Activated CD8-positive, alpha-beta T cell treated with anti-CD3 and anti-CD28 coated beads, Interleukin-2, amount 10 ng/mL, durations not matched to agents 7 days and 5 days (primary cell): Measurements from ENCODE around the gene SKP2. TPM values are rescaled to one million over a fixed set of nuclear protein-coding genes. Genes with fewer than 3 reads are reported as not detected.
"Not testable (repeated sequence)": the region's sequence is repeated elsewhere in the genome, so short reads cannot be mapped to it uniquely, and the experiment has no call there.

Experiments
- ATAC-seq: fragments of 150-1000 bp; cut with Tn5 transposase; one replicate; pipeline ENCODE4 v1.10.0; 2021; ENCODE audit warnings: moderate library complexity
- CTCF ChIA-PET: fragments of 350-600 bp; sonication (Branson Sonifier 250); formaldehyde crosslinking; loops from one replicate; lab custom pipeline; 2021; ENCODE audit warnings: antibody characterized with exemption; lab: Charles Lee
- POLR2A ChIA-PET: fragments of 350-600 bp; sonication (Branson Sonifier 250); formaldehyde crosslinking; loops from one replicate; lab custom pipeline; 2021; ENCODE audit warnings: antibody characterized with exemption; lab: Charles Lee
- DNase-seq: peaks from one replicate; pipeline ENCODE4 v3.0.0-alpha.2; 2020
- H3K27ac Mint-ChIP-seq: one replicate; pipeline ENCODE4 v1.8.0; 2021; ENCODE audit warnings: mild to moderate bottlenecking, mixed read lengths
- H3K27me3 Mint-ChIP-seq: one replicate; pipeline ENCODE4 v1.8.0; 2021; ENCODE audit warnings: low read depth, mixed read lengths
- H3K36me3 Mint-ChIP-seq: one replicate; pipeline ENCODE4 v1.8.0; 2021; ENCODE audit warnings: low read depth, mixed read lengths
- H3K4me1 Mint-ChIP-seq: one replicate; pipeline ENCODE4 v1.8.0; 2021; ENCODE audit warnings: low read depth, mixed read lengths
- H3K4me3 Mint-ChIP-seq: one replicate; pipeline ENCODE4 v1.8.0; 2021; ENCODE audit warnings: mild to moderate bottlenecking, mixed read lengths
- H3K9me3 Mint-ChIP-seq: one replicate; pipeline ENCODE4 v1.8.0; 2022; ENCODE audit warnings: mixed read lengths; ENCODE audit not compliant: insufficient read depth
- total RNA-seq, 2 experiments: library from RNA; stranded (reverse); gene quantifications; one replicate each; pipeline ENCODE4 v1.2.3, GENCODE V29; 2021

The SKP2 gene
- 10 to 100 TPM; 54.6 to 61.4 TPM for total RNA-seq

DNA sequence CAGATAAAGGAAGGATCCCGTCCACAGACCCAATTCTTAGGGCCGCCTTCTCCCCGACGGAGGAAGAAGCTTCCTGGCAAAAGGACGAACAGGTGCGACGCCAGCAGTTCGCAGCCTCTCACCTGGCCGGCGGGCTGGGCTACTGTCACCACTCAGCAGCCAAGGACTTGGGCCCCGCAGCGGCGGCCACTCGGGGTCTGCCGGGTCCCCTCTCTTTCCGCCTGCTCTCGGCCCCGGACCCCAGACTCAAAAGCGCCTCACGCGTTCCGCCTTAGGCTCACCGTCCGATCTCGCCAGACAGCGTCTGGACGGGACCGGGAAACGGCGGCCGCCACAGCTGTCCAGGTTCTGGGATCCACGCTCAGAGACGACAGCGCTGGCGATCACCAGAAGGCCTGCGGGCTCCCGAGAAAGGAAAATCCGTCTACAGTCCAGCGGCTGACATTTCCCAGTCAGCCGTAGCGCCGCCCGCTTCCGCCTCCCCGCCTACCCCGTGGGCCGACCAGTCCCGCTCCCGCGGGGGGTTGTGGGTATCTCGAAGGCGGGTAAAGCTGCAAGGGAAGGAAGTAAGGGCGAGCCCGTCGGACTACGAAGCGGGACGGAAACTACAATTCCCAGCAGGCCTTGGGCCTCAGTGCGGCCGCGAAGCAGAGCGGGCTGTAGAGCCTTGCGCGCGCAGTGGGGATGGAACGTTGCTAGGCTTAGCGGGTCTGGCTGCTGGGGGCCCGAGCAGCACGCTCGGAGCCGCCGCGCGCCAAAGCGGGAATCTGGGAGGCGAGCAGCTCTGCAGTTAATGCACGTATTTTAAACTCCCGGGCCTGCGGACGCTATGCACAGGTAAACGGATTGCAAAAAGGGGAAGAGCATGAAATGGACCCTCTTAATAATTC lies at the start of gene SKP2, which contains the start of gene LMBRD2:
TSS of gene SKP2 (plus strand) at position 678 of the 890 bp plus-strand sequence. CDS start at position 830, 152 bp downstream.
TSS of gene LMBRD2 (minus strand) at position 454 of the 890 bp plus-strand sequence. CDS start 8,538 bp downstream, outside the sequence.
- CTCF ChIA-PET: interaction anchor here (0.8 to 3.3 kb wide), 8 partner anchors 10 to 548 kb away, joined by 3 to 19 read pairs (median 4); partner anchors contain the start of gene NADK2
- H3K4me3 Mint-ChIP-seq: peak within 1 kb of the TSS; percentile 93
- H3K36me3 Mint-ChIP-seq: peaks cover 55% of the 10 kb centered on the region
- POLR2A ChIA-PET: interaction anchor here (0.6 to 2.4 kb wide), 12 partner anchors 9 to 1223 kb away, joined by 3 to 27 read pairs (median 3); partner anchors contain the start of genes DNAJC21, NADK2, NIPBL and NUP155
- ATAC-seq (peak; percentile 98), DNase-seq (peak; percentile 99)
- H3K27ac Mint-ChIP-seq: peak within 1 kb of the TSS; percentile 83
- H3K9me3 Mint-ChIP-seq: no peaks in the 10 kb centered on the region
- peaks cover 54% of the 10 kb centered on the region for H3K4me1 Mint-ChIP-seq
- no peaks in the 10 kb centered on the region for H3K27me3 Mint-ChIP-seq

DNA sequence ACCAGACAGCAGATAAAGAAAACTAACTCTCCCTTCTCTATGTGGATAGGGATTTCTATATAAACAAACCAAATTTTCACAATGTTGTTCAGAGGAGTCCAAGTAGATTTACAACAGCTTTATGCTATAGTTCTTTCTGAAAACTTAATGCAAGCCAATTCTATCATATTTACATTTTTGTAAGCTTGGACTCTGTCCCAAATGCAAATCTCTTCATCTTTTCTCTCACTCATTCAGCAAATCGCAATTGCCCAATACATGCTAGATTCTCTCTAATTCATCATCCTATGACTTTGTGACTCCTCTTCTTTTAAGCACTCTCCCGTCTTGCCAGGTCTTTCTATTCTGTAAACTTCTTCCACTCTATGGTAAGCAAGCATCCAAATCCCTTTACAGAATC lies 46.1 kb upstream of the SKP2 start:
- no peak overlapping the region for H3K27ac Mint-ChIP-seq
- ChIA-PET POLR2A (no interaction called here), CTCF (interaction anchor here (2.4 kb wide), 1 partner anchor 27 kb away, joined by 11 read pairs; no protein-coding TSS in a partner anchor)
- DNase-seq (no peak), ATAC-seq (no peak)
- no peak overlapping the region for H3K4me3 Mint-ChIP-seq
- H3K27me3 Mint-ChIP-seq: no peaks in the 10 kb centered on the region
- H3K4me1 Mint-ChIP-seq: no peaks in the 10 kb centered on the region
- peaks cover 38% of the 10 kb centered on the region for H3K36me3 Mint-ChIP-seq
- no peaks in the 10 kb centered on the region for H3K9me3 Mint-ChIP-seq

DNA sequence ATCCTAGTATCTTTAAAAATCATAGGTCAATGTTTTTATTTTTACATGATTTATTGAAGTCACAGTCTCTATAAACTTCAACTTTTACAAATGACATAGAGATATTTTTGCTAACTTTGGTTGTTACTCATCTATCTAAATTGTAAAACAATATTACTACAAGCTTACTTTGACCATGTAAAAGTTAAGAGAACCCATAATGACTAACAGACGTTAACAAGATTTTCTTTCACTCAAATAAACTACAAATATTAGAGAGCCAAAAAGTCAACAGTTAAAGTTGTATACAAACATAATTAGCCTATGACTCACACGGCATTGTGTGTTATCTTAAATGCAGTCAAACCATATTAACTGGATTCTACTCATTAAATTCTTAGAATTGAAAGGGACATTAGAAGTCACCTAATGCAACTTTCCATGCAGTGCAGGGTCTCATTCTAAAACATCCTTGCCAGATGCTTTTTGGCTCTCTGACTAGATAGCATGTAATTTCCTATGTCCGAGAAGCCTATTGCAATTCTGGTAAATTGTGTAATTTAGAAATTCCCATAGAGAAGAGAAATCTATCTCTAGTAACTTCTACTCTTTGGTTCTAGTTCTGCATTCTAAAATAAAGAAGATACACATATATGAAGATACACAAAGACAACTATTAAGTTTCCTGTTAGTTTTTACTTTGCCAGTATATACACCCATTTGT lies 43.0 kb upstream of the SKP2 start:
- DNase-seq: no peak
- no peaks in the 10 kb centered on the region for H3K9me3 Mint-ChIP-seq
- H3K27me3 Mint-ChIP-seq: no peaks in the 10 kb centered on the region
- H3K36me3 Mint-ChIP-seq: peaks cover 34% of the 10 kb centered on the region
- ChIA-PET POLR2A (no interaction called here), CTCF (no interaction called here)
- ATAC-seq: no peak
- no peak overlapping the region for H3K27ac Mint-ChIP-seq
- no peaks in the 10 kb centered on the region for H3K4me1 Mint-ChIP-seq
- no peak overlapping the region for H3K4me3 Mint-ChIP-seq

DNA sequence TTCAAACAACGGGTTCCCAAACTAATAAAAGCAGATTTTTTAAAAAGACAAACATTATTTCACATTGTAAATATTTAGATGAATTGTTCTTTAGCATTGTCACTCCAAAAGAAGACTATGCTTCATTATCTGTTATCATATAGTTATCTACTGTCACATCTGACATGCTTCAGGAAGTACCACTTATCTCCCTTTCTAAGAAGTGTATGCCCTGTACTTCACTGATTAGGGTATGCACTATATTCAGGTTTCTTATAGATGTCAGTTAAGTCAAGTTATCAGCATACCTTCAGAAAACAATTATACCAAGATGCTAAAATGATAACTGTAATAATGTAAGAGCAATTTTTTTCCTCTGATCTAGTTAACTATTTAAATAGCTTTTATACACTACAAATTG lies 40.7 kb upstream of the SKP2 start:
- no peak for DNase-seq
- Mint-ChIP-seq H3K9me3 (no peaks in the 10 kb centered on the region), H3K4me1 (no peaks in the 10 kb centered on the region), H3K27me3 (no peaks in the 10 kb centered on the region), H3K4me3 (no peak overlapping the region), H3K27ac (no peak overlapping the region), H3K36me3 (peaks cover 30% of the 10 kb centered on the region)
- ChIA-PET POLR2A (no interaction called here), CTCF (interaction anchor here (1.3 kb wide), 1 partner anchor 32 kb away, joined by 4 read pairs; no protein-coding TSS in a partner anchor)
- no peak for ATAC-seq

DNA sequence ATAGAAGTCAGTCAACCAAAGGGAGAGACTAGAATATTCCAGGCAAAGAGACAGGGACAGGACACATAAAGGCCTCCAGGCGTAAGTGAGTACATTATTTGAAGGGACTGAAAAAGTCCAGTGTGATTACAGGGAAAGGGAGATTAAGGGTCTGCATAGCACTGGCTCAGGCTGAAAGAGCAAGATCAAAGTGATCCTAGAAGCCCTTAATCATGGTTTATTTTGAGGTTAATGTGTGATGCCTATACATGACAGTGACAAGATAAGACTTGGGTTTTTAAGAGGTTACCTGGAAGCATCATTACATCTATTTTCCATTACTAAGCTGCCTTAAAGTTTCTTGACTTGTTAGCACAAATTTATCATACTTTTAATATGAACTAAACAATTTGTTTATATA lies 26.0 kb upstream of the SKP2 start:
- Mint-ChIP-seq H3K4me3 (no peak overlapping the region), H3K4me1 (peaks cover 4% of the 10 kb centered on the region), H3K27me3 (no peaks in the 10 kb centered on the region), H3K27ac (no peak overlapping the region), H3K9me3 (peaks cover 5% of the 10 kb centered on the region), H3K36me3 (peaks cover 44% of the 10 kb centered on the region)
- no peak for DNase-seq
- ChIA-PET CTCF (interaction anchor here (0.9 kb wide), 1 partner anchor 25 kb away, joined by 3 read pairs; no protein-coding TSS in a partner anchor), POLR2A (interaction anchor here (1.2 kb wide), 1 partner anchor 25 kb away, joined by 3 read pairs; no protein-coding TSS in a partner anchor)
- no peak for ATAC-seq

DNA sequence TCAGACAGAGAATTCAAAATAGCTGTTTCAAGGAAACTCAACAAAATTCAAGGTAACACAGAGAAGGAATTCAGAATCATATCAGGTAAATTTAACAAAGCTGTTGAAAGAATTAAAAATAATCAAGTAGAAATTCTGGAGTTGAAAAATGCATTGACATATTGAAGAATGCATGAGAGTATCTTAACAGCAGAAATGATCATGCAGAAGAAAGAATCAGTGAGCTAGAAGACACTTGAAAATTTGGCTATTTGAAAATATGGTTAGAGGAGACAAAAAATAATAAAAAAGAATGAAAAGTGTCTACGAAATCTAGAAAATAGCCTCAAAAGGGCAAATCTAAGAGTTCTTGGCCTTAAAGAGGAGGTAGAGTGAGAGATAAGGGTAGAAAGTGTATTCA lies 23.1 kb upstream of the SKP2 start:
- ChIA-PET CTCF (interaction anchor here (1.4 kb wide), 2 partner anchors 10 to 113 kb away, joined by 3 read pairs; partner anchors contain the start of gene NADK2), POLR2A (no interaction called here)
- peaks cover 5% of the 10 kb centered on the region for H3K9me3 Mint-ChIP-seq
- peaks cover 4% of the 10 kb centered on the region for H3K4me1 Mint-ChIP-seq
- DNase-seq: no peak
- H3K27ac Mint-ChIP-seq: no peak overlapping the region
- no peak for ATAC-seq
- no peak overlapping the region for H3K4me3 Mint-ChIP-seq
- H3K36me3 Mint-ChIP-seq: peaks cover 52% of the 10 kb centered on the region
- H3K27me3 Mint-ChIP-seq: no peaks in the 10 kb centered on the region

DNA sequence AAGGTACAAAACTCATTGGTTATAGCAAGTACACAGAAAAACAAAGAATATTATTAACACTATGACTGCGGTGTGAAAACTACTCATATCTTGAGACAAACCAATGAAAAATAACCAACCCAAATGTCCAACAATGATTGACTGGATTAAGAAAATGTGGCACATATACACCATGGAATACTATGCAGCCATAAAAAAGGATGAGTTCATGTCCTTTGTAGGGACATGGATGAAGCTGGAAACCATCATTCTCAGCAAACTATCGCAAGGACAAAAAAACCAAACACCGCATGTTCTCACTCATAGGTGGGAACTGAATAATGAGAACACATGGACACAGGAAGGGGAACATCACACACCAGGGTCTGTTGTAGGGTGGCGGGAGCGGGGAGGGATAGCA lies 22.2 kb upstream of the SKP2 start:
- peaks cover 55% of the 10 kb centered on the region for H3K36me3 Mint-ChIP-seq
- H3K27me3 Mint-ChIP-seq, H3K9me3 Mint-ChIP-seq, POLR2A ChIA-PET, H3K27ac Mint-ChIP-seq, ATAC-seq, DNase-seq, H3K4me1 Mint-ChIP-seq, H3K4me3 Mint-ChIP-seq: not testable (repeated sequence)
- CTCF ChIA-PET: interaction anchor here (1.4 kb wide), 1 partner anchor 112 kb away, joined by 3 read pairs; the partner anchor contains the start of gene NADK2

DNA sequence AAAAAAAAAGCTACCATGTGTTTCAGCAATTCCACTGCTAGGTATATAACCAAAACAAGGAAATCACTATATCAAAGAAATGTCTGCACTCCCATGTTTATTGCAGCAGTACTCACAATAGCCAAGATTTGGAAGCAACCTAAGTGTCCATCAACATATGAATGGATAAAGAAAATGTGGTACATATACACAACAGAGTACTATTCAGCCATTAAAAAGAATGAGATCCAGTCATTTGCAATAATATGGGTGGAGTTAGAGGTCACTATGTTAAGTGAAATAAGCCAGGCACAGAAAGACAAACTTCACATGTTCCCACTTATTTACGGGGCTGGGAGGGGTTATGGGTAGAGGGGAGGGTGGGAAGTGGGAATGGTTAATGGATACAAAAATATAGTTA lies 18.9 kb upstream of the SKP2 start:
- H3K4me1 Mint-ChIP-seq, H3K27ac Mint-ChIP-seq, H3K27me3 Mint-ChIP-seq, DNase-seq, H3K9me3 Mint-ChIP-seq, POLR2A ChIA-PET, CTCF ChIA-PET, ATAC-seq, H3K4me3 Mint-ChIP-seq: not testable (repeated sequence)
- peaks cover 55% of the 10 kb centered on the region for H3K36me3 Mint-ChIP-seq

DNA sequence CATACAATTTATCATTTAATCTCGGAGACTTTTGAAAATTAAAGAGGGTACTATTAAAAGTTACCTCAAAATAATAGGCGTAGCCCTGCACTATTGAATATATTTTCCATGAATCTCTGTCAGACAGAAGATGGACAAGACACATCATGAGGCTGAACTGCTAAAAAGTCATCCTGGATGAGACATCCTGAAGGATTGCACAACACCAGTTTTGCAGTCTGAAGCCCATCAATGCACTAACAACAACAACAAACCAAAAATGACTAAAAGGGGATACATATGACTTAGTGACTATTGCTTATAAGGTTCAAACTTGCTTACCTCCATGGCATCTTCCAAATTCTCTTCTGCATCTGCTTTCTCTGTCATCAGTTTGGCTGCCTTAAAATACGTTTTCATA lies 15.9 kb upstream of the SKP2 start:
- Mint-ChIP-seq H3K27me3 (no peaks in the 10 kb centered on the region), H3K4me1 (no peaks in the 10 kb centered on the region), H3K9me3 (no peaks in the 10 kb centered on the region), H3K27ac (no peak overlapping the region), H3K4me3 (no peak overlapping the region), H3K36me3 (peaks cover 56% of the 10 kb centered on the region)
- ChIA-PET CTCF (no interaction called here), POLR2A (no interaction called here)
- ATAC-seq: no peak
- DNase-seq: no peak

DNA sequence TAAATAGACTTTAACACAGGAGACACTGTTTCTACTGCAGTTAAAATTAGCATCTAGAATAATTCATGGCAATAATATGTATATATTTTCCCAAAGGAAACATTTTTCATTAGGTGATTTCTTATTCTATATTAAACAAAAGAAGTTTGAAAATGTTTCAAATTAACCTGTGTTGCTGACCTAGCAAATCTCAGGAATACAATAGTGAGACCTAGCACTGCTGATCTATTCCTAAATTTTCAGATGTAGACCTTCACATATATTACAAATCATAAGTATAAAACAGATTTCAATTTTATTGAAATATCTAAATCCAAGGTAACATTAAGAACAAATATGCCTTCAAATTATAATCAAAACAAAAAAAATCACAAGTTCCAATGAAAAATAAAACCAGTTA lies 15.3 kb upstream of the SKP2 start:
- Mint-ChIP-seq H3K36me3 (peaks cover 56% of the 10 kb centered on the region), H3K4me3 (no peak overlapping the region)
- POLR2A ChIA-PET: no interaction called here

DNA sequence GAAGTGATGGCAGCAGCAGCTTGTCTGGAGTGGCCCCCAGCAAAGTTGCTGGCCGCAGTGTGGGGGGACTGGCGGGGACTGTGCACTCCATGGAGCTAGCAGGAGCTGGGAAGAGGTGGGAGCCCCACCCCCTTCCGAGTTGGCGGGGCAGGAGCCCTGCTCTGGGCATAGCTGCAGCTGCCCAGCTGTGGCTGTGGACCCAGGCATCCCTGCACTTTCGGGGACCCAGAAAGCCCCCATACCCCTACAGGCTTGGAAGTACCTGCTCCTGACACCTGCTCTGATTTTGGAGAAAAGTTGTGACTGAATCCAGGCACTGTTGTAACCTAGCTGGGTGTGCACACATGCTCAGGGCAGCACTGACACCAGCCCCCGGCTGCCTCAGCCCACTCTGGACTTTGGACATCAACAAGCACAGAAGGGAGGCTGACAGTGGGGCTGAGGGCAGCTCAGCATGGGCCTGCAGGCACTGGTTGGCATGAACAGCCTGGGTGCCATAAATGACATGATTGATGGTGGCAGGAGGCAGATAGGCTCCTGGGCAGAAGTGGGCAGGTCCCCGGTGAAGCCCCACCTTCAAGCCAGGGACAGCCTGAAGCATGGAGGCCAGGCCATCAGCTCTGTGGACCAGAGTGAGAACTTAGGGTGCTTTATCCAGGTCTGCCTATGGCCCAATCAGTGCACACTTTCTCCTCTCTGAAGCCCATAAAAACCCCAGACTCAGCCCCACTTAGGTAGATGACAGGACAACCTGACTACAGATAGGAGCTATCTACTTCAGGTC lies 12.8 kb upstream of the SKP2 start:
- H3K36me3 Mint-ChIP-seq: peaks cover 50% of the 10 kb centered on the region
- POLR2A ChIA-PET: interaction anchor here (2.5 kb wide), 1 partner anchor 12 kb away, joined by 17 read pairs; the partner anchor contains the start of genes LMBRD2 and SKP2
- H3K4me1 Mint-ChIP-seq: no peaks in the 10 kb centered on the region

More for the DNA sequence above, 15.3 kb upstream of the SKP2 start:
- Mint-ChIP-seq H3K9me3 (no peaks in the 10 kb centered on the region), H3K27ac (no peak overlapping the region), H3K27me3 (no peaks in the 10 kb centered on the region), H3K4me1 (no peaks in the 10 kb centered on the region)
- CTCF ChIA-PET: no interaction called here
- ATAC-seq (no peak), DNase-seq (no peak)

More for the DNA sequence above, 12.8 kb upstream of the SKP2 start:
- DNase-seq: no peak
- CTCF ChIA-PET: interaction anchor here (1.2 kb wide), 1 partner anchor 10 kb away, joined by 3 read pairs; no protein-coding TSS in a partner anchor
- H3K9me3 Mint-ChIP-seq: no peaks in the 10 kb centered on the region
- H3K4me3 Mint-ChIP-seq: no peak overlapping the region
- no peak overlapping the region for H3K27ac Mint-ChIP-seq
- no peaks in the 10 kb centered on the region for H3K27me3 Mint-ChIP-seq
- no peak for ATAC-seq
